HepG2 (cell line): ENCODE data around the gene ARL3. TPM values are rescaled to one million over a fixed set of nuclear protein-coding genes. Genes with fewer than 3 reads are reported as not detected.

Experiments
- ATRX ChIP-seq: sonication (generic); formaldehyde crosslinking; IDR thresholded peaks from 2 replicates; pipeline ENCODE4 v1.4.0; 2020; ENCODE audit warnings: missing genetic modification reagents, borderline replicate concordance
- CBFB ChIP-seq: sonication (generic); formaldehyde crosslinking; IDR thresholded peaks from 2 replicates; pipeline ENCODE4 v1.4.0; 2020; ENCODE audit warnings: missing genetic modification reagents
- KLF12 ChIP-seq: sonication (generic); formaldehyde crosslinking; IDR thresholded peaks from 2 replicates; pipeline ENCODE4 v1.4.0; 2020; ENCODE audit warnings: missing genetic modification reagents, borderline replicate concordance
- NFATC3 ChIP-seq: sonication (generic); formaldehyde crosslinking; IDR thresholded peaks from 2 replicates; pipeline ENCODE4 v1.5.1; 2020; ENCODE audit warnings: mild to moderate bottlenecking, missing genetic modification reagents
- PRDM10 ChIP-seq: sonication (generic); formaldehyde crosslinking; IDR thresholded peaks from 2 replicates; pipeline ENCODE4 v1.4.0; 2020; ENCODE audit warnings: low read depth, missing genetic modification reagents
- SIX1 ChIP-seq: sonication (generic); formaldehyde crosslinking; IDR thresholded peaks from 2 replicates; pipeline ENCODE4 v1.4.0; 2020; ENCODE audit warnings: missing genetic modification reagents, borderline replicate concordance
- SOX13 ChIP-seq, 3 experiments: fragments of 450-650 bp in 1 of 3; sonication (generic) in 1 of 3; formaldehyde crosslinking in 1 of 3; IDR thresholded peaks in 2 of 3; conservative IDR thresholded peaks in 1 of 3; 2 replicates each; pipeline versions ENCODE4 v1.5.0 to v1.6.1; 2016 to 2020; ENCODE audit warnings: antibody characterized with exemption in 1 of 3, mild to moderate bottlenecking in 1 of 3, missing compliant biosample characterization in 1 of 3, missing genetic modification reagents in 1 of 3, moderate library complexity in 1 of 3
- SP1 ChIP-seq, 2 experiments: fragments of 450-650 bp in 1 of 2; sonication (generic) in 1 of 2; formaldehyde crosslinking in 1 of 2; IDR thresholded peaks; 2 replicates each; pipeline versions ENCODE4 v1.4.0 to v1.6.1; 2016 to 2020; ENCODE audit warnings: missing genetic modification reagents in 1 of 2
- TEAD3 ChIP-seq: optimal IDR thresholded peaks from 2 replicates; pipeline ENCODE3; 2016; ENCODE audit warnings: borderline replicate concordance
- THAP11 ChIP-seq: IDR thresholded peaks from 2 replicates; pipeline ENCODE4 v1.6.1; 2016; ENCODE audit warnings: missing biosample characterization, missing genetic modification reagents
- ZNF232 ChIP-seq: sonication (generic); formaldehyde crosslinking; IDR thresholded peaks from 2 replicates; pipeline ENCODE4 v1.4.0; 2020; ENCODE audit warnings: missing genetic modification reagents, borderline replicate concordance
- ZNF234 ChIP-seq: sonication (generic); formaldehyde crosslinking; conservative IDR thresholded peaks from 2 replicates; pipeline ENCODE4 v1.5.1; 2020; ENCODE audit warnings: mild to moderate bottlenecking, missing genetic modification reagents
- ZNF558 ChIP-seq: sonication (generic); formaldehyde crosslinking; IDR thresholded peaks from 2 replicates; pipeline ENCODE4 v1.9.0; 2022; ENCODE audit warnings: mild to moderate bottlenecking, missing genetic modification reagents, borderline replicate concordance
- polyA plus RNA-seq, 8 experiments: library from polyadenylated mRNA; depleted of rRNA in 3 of 8; stranded (reverse) in 7 of 8; unstranded in 1 of 8; fragments of >200 nt; fragmentation: Illumina TruSeq in 4 of 8; extraction: Trizol in 4 of 8; gene quantifications; 2 replicates each; pipeline versions ENCODE4 v1.2.1 to v1.2.3, GENCODE V29; 2011 to 2016; ENCODE audit warnings: low read depth in 4 of 8, missing spikeins in 1 of 8, mixed read lengths in 1 of 8; ENCODE audit not compliant: insufficient read depth in 1 of 8
- total RNA-seq, 5 experiments: library from RNA; depleted of rRNA; stranded (reverse); fragments of >200 nt; fragmentation: Illumina TruSeq; extraction: Trizol; gene quantifications; 2 replicates each; pipeline ENCODE4 v1.2.3, GENCODE V29; 2016; ENCODE audit warnings: low read depth in 1 of 5
- TF ChIP-seq, protein P1 (sequence below): sonication (generic); formaldehyde crosslinking; IDR thresholded peaks from 2 replicates; pipeline ENCODE4 v1.8.0; 2022; ENCODE audit warnings: mild to moderate bottlenecking, missing genetic modification reagents, moderate library complexity
- TF ChIP-seq, protein P2 (sequence below): IDR thresholded peaks from 2 replicates; pipeline ENCODE4 v1.6.1; 2012; ENCODE audit warnings: low read depth, low read length, improper control_type of control experiment
- TF ChIP-seq, protein P3 (sequence below): sonication (generic); formaldehyde crosslinking; IDR thresholded peaks from 2 replicates; pipeline ENCODE4 v1.5.0; 2020; ENCODE audit warnings: mild to moderate bottlenecking, missing genetic modification reagents
- TF ChIP-seq, protein P4 (sequence below): sonication (generic); formaldehyde crosslinking; IDR thresholded peaks from 2 replicates; pipeline ENCODE4 v1.8.0; 2022; ENCODE audit warnings: missing genetic modification reagents, mild to moderate bottlenecking, inconsistent platforms, borderline replicate concordance
- TF ChIP-seq, protein P5 (sequence below): sonication (generic); formaldehyde crosslinking; IDR thresholded peaks from 2 replicates; pipeline ENCODE4 v1.5.0; 2020; ENCODE audit warnings: missing genetic modification reagents, mild to moderate bottlenecking, borderline replicate concordance

The ARL3 gene
- total and polyA plus RNA-seq, 2 of the 13 experiments (the other 11 are each of a cell fraction or from before 2014, with no cell fraction given): 5.2 to 6.6 TPM

GRCh38 chr10:102645388-102645740 lies 68.8 kb downstream of the ARL3 start (continued):
- TF ChIP-seq PRDM10 (CRISPR knock-in tag) (no peak), KLF12 (CRISPR knock-in tag) (no peak; the same call in 1 of the 2 replicates), SP1 (IDR thresholded peaks at IDR 0.05) (no peak), SP1 (CRISPR knock-in tag; IDR thresholded peaks at IDR 0.05) (peak; percentile 17; the same call in 1 of the 2 replicates), ZNF234 (CRISPR knock-in tag) (no peak), NFATC3 (CRISPR knock-in tag) (no peak), SOX13 (IDR thresholded peaks at IDR 0.05) (no peak), SOX13 (CRISPR knock-in tag; conservative IDR thresholded peaks at IDR 0.05 in 1 of 2, IDR thresholded peaks at IDR 0.05 in 1 of 2) (0 out of 4 replicates have a peak, but pooled peaks of 1 of the 2 experiments have one; percentile 9), ZNF558 (CRISPR knock-in tag) (no peak), TEAD3 (peak; percentile 54), THAP11 (CRISPR knock-in tag) (peak; percentile 43; the same call in 1 of the 2 replicates), CBFB (CRISPR knock-in tag) (no peak), SIX1 (CRISPR knock-in tag) (no peak), ZNF232 (CRISPR knock-in tag) (0 out of 2 replicates have a peak, but pooled peaks have one; percentile 44), ATRX (CRISPR knock-in tag) (no peak)
- TF ChIP-seq, protein P1, sequence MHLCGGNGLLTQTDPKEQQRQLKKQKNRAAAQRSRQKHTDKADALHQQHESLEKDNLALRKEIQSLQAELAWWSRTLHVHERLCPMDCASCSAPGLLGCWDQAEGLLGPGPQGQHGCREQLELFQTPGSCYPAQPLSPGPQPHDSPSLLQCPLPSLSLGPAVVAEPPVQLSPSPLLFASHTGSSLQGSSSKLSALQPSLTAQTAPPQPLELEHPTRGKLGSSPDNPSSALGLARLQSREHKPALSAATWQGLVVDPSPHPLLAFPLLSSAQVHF: no peak
- TF ChIP-seq, protein P2, sequence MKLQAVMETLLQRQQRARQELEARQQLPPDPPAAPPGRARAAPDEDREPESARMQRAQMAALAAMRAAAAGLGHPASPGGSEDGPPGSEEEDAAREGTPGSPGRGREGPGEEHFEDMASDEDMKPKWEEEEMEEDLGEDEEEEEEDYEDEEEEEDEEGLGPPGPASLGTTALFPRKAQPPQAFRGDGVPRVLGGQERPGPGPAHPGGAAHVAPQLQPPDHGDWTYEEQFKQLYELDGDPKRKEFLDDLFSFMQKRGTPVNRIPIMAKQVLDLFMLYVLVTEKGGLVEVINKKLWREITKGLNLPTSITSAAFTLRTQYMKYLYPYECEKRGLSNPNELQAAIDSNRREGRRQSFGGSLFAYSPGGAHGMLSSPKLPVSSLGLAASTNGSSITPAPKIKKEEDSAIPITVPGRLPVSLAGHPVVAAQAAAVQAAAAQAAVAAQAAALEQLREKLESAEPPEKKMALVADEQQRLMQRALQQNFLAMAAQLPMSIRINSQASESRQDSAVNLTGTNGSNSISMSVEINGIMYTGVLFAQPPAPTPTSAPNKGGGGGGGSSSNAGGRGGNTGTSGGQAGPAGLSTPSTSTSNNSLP: no peak
- TF ChIP-seq, protein P3, sequence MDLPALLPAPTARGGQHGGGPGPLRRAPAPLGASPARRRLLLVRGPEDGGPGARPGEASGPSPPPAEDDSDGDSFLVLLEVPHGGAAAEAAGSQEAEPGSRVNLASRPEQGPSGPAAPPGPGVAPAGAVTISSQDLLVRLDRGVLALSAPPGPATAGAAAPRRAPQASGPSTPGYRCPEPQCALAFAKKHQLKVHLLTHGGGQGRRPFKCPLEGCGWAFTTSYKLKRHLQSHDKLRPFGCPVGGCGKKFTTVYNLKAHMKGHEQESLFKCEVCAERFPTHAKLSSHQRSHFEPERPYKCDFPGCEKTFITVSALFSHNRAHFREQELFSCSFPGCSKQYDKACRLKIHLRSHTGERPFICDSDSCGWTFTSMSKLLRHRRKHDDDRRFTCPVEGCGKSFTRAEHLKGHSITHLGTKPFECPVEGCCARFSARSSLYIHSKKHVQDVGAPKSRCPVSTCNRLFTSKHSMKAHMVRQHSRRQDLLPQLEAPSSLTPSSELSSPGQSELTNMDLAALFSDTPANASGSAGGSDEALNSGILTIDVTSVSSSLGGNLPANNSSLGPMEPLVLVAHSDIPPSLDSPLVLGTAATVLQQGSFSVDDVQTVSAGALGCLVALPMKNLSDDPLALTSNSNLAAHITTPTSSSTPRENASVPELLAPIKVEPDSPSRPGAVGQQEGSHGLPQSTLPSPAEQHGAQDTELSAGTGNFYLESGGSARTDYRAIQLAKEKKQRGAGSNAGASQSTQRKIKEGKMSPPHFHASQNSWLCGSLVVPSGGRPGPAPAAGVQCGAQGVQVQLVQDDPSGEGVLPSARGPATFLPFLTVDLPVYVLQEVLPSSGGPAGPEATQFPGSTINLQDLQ: no peak
- TF ChIP-seq, protein P4, sequence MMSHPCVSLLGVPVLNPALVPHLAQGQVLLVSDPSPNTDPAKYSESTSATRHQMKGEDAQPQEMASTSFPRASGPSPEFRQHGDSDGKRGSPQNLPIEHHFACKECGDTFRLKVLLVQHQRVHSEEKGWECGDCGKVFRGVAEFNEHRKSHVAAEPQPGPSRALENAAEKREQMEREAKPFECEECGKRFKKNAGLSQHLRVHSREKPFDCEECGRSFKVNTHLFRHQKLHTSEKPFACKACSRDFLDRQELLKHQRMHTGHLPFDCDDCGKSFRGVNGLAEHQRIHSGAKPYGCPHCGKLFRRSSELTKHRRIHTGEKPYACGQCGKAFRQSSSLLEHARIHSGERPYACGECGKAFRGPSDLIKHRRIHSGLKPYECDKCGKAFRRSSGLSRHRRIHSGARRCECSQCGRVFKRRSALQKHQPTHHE (CRISPR knock-in tag): peak; percentile 12; the same call in 1 of the 2 replicates
- TF ChIP-seq, protein P5, sequence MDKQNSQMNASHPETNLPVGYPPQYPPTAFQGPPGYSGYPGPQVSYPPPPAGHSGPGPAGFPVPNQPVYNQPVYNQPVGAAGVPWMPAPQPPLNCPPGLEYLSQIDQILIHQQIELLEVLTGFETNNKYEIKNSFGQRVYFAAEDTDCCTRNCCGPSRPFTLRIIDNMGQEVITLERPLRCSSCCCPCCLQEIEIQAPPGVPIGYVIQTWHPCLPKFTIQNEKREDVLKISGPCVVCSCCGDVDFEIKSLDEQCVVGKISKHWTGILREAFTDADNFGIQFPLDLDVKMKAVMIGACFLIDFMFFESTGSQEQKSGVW: no peak
